OCI-LY3 (cell line): ENCODE results near the gene PIK3CA.

Experiments used
- H2AFZ ChIP-seq: fragments of 200-600, 300-600 bp; shearing (Covaris generic); 2 replicates; pipeline ENCODE4 v1.6.0; 2014; ENCODE audit warnings: antibody characterized with exemption, low read depth, low read length
- H3K27ac ChIP-seq: fragments of 200-600, 300-600 bp; sonication (generic); 2 replicates; pipeline ENCODE4 v1.5.1; 2014; ENCODE audit warnings: mild to moderate bottlenecking, low read length, moderate library complexity, mixed read lengths
- H3K27me3 ChIP-seq: fragments of 200-600, 300-600 bp; sonication (generic); 2 replicates; pipeline ENCODE4 v1.6.1; 2014; ENCODE audit warnings: low read depth, low read length, mixed read lengths
- H3K36me3 ChIP-seq: fragments of 200-600, 300-600 bp; sonication (generic); replicated peaks from 2 replicates; pipeline ENCODE3; 2014; ENCODE audit warnings: low read depth, low read length, mixed read lengths
- H3K4me1 ChIP-seq: fragments of 300-600, 200-600 bp; sonication (generic); 2 replicates; pipeline ENCODE4 v1.6.1; 2014; ENCODE audit warnings: low read length, mixed read lengths
- H3K4me2 ChIP-seq: fragments of 200-600, 300-600 bp; sonication (generic); 2 replicates; pipeline ENCODE4 v1.6.1; 2014; ENCODE audit warnings: low read length, mixed read lengths
- H3K4me3 ChIP-seq: fragments of 300-600, 200-600 bp; sonication (generic); 2 replicates; pipeline ENCODE4 v1.5.1; 2014; ENCODE audit warnings: antibody characterized with exemption, mild to moderate bottlenecking, low read length, moderate library complexity
- H3K79me2 ChIP-seq: fragments of 300-600, 200-600 bp; shearing (Covaris generic); 2 replicates; pipeline ENCODE4 v1.6.1; 2014; ENCODE audit warnings: mild to moderate bottlenecking, low read length, mixed read lengths
- H3K9ac ChIP-seq: fragments of 300-600, 200-600 bp; shearing (Covaris generic); 2 replicates; pipeline ENCODE4 v1.6.0; 2014; ENCODE audit warnings: mild to moderate bottlenecking, low read length, moderate library complexity
- H3K9me3 ChIP-seq: fragments of 200-600, 300-600 bp; shearing (Covaris generic); 2 replicates; pipeline ENCODE4 v1.6.1; 2014; ENCODE audit warnings: low read length, mixed read lengths; ENCODE audit not compliant: insufficient read depth
- H4K20me1 ChIP-seq: fragments of 200-600, 300-600 bp; sonication (generic); 2 replicates; pipeline ENCODE4 v1.6.1; 2016; ENCODE audit warnings: low read length, mixed read lengths; ENCODE audit not compliant: insufficient read depth
- EZH2phosphoT487 ChIP-seq: fragments of 200-600 bp; shearing (Covaris generic); IDR thresholded peaks from 2 replicates; pipeline ENCODE4 v1.6.1; 2018; ENCODE audit warnings: antibody characterized with exemption, mixed run types, low read depth
- TF ChIP-seq, protein P1 (sequence below): fragments of 200-600, 300-600 bp; sonication (generic); IDR thresholded peaks from 2 replicates; pipeline ENCODE4 v1.5.1; 2014; ENCODE audit warnings: antibody characterized with exemption, low read length, low read depth

The PIK3CA gene

DNA sequence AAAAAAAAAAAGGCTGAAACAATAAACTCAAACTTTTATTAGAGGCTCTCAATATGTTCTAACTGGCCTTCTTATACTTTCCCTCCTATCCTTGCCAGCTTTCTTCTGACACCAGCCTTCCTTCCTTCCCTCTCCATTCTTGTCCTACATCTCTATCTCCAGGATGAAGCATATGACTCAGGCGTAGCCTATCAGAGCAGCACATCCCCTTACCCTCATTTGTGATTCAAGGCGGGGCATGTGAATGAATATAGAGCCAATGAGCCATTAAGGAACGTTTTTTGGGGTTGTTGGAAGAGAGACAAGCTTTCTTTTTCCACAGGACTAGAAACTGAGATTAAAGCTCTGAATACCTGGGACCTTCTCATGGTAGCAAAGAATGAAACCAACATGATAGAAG is 127.8 kb downstream of the PIK3CA start:
- Histone ChIP-seq H2AFZ (no peak overlapping the region), H3K27ac (no peak overlapping the region)

DNA sequence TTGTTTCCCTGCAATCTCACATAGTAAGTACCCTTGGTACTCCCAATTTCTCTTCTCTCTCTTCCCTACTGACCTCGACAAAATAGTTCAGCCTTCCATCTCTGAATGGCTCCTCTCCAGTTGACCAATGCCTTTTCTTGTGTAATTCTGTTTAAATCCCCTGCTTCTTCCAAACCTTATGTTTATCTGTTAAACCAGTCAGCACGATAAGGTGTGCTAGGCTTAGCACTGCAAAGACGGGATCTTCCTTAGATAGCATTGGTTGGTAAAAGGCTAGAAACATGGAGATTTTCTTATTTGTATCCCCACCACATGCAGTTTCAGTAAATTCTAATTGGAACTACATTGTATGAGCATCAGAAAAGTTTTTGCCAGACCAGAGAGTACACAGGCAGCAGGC is 128.6 kb downstream of the PIK3CA start:
- H3K4me3 ChIP-seq = no peak overlapping the region
- H3K36me3 ChIP-seq = no peaks in the 10 kb centered on the region
- H3K4me1 ChIP-seq = peaks cover 7% of the 10 kb centered on the region
- no peak for TF ChIP-seq EZH2phosphoT487
- TF ChIP-seq, protein P1, sequence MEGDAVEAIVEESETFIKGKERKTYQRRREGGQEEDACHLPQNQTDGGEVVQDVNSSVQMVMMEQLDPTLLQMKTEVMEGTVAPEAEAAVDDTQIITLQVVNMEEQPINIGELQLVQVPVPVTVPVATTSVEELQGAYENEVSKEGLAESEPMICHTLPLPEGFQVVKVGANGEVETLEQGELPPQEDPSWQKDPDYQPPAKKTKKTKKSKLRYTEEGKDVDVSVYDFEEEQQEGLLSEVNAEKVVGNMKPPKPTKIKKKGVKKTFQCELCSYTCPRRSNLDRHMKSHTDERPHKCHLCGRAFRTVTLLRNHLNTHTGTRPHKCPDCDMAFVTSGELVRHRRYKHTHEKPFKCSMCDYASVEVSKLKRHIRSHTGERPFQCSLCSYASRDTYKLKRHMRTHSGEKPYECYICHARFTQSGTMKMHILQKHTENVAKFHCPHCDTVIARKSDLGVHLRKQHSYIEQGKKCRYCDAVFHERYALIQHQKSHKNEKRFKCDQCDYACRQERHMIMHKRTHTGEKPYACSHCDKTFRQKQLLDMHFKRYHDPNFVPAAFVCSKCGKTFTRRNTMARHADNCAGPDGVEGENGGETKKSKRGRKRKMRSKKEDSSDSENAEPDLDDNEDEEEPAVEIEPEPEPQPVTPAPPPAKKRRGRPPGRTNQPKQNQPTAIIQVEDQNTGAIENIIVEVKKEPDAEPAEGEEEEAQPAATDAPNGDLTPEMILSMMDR = no peak
- H2AFZ ChIP-seq = no peak overlapping the region
- no peaks in the 10 kb centered on the region for H4K20me1 ChIP-seq
- no peaks in the 10 kb centered on the region for H3K79me2 ChIP-seq
- H3K27ac ChIP-seq = no peak overlapping the region
- no peak overlapping the region for H3K9ac ChIP-seq
- no peaks in the 10 kb centered on the region for H3K27me3 ChIP-seq
- H3K4me2 ChIP-seq = no peak overlapping the region
- no peaks in the 10 kb centered on the region for H3K9me3 ChIP-seq

More for the DNA sequence above, 127.8 kb downstream of the PIK3CA start:
- Histone ChIP-seq H3K4me1 (peaks cover 7% of the 10 kb centered on the region), H3K4me3 (no peak overlapping the region), H3K36me3 (no peaks in the 10 kb centered on the region), H3K79me2 (no peaks in the 10 kb centered on the region), H3K9me3 (no peaks in the 10 kb centered on the region), H4K20me1 (no peaks in the 10 kb centered on the region), H3K27me3 (no peaks in the 10 kb centered on the region), H3K4me2 (no peak overlapping the region), H3K9ac (no peak overlapping the region)
- TF ChIP-seq, protein P1 = no peak
- TF ChIP-seq EZH2phosphoT487 = no peak

DNA sequence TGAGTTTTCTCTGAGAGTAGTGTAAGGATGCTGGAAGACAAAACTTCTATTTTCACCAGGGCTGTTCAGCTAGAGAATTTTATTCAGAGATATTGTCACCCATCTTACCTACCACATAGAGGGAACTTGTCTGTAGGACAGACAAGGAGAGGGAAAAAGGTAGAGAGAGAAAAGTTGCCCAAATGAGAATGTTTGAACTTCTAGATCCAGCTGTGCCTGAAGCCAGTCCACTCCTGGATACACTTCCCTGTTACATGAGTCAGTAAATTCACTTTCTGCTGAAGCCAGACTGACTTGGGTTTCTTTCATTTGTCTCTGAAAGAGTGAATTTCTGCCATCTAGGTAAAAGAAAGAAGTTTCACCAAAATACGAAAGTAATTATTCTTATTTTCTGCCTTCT is 130.0 kb downstream of the PIK3CA start:
- Histone ChIP-seq H3K27ac (no peak overlapping the region), H3K4me3 (no peak overlapping the region), H3K9ac (no peak overlapping the region), H3K36me3 (no peaks in the 10 kb centered on the region), H2AFZ (no peak overlapping the region), H3K4me1 (peaks cover 7% of the 10 kb centered on the region), H3K79me2 (no peaks in the 10 kb centered on the region), H3K4me2 (no peak overlapping the region), H3K9me3 (no peaks in the 10 kb centered on the region), H3K27me3 (peaks cover 5% of the 10 kb centered on the region; the same call in 1 of the 2 replicates), H4K20me1 (no peaks in the 10 kb centered on the region)
- TF ChIP-seq EZH2phosphoT487 = no peak
- TF ChIP-seq, protein P1 = no peak

DNA sequence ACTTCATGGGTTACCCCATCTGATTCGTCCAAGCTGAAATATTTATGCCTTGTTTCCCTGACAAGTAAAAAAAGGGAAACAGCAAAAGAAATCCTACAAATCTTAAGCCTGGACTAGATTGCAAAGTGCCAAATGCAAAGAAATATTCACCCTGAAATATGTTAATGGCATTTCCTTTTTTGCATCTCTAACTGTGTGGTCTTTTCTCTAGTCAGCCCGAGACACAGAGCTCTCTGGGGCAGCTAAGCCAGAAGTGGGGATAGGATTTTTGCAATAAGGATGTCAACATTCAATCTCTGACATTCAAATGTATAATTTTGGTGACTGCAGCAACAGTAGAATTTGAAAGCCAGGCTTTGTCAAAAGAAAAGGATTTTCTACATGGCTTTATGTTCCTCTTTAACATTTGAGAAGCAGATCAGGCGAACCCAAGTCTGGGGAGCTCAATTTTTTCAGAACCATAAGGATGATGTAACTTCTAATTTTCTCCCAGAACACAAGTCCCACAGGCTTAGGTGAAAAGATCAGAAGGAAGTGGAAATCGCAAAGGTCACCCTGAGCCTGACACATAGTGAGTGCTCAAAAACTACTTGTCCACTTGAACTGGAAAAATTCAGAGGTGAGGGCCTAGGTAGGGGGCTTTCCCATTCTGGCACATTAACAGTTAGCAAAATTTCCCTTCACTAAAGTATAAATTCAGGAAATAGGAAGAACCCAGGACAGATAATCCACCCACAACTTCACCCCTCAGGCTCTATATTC is 131.0 kb downstream of the PIK3CA start:
- peaks cover 6% of the 10 kb centered on the region; the same call in 1 of the 2 replicates for H3K27me3 ChIP-seq
- no peak overlapping the region for H3K4me3 ChIP-seq
- H3K27ac ChIP-seq = no peak overlapping the region
- no peaks in the 10 kb centered on the region for H4K20me1 ChIP-seq
- no peak for TF ChIP-seq EZH2phosphoT487
- TF ChIP-seq, protein P1 = no peak
- no peaks in the 10 kb centered on the region for H3K79me2 ChIP-seq
- no peak overlapping the region for H3K9ac ChIP-seq
- H2AFZ ChIP-seq = no peak overlapping the region
- H3K36me3 ChIP-seq = no peaks in the 10 kb centered on the region
- no peaks in the 10 kb centered on the region for H3K9me3 ChIP-seq
- H3K4me1 ChIP-seq = peaks cover 7% of the 10 kb centered on the region
- H3K4me2 ChIP-seq = no peak overlapping the region
